Osteoblast (primary cell): ENCODE data around the gene UST. TPM values are rescaled to one million over a fixed set of nuclear protein-coding genes. Genes with fewer than 3 reads are reported as not detected.

Source experiments
- DNase-seq: peaks from one replicate; pipeline ENCODE4 v3.0.0; 2011; ENCODE audit warnings: low spot score, mixed read lengths; ENCODE audit not compliant: insufficient read length; ENCODE audit errors: missing footprints
- H2AFZ ChIP-seq: 2 replicates; pipeline ENCODE4 v1.6.0; 2011; ENCODE audit warnings: mild to moderate bottlenecking, low read length
- H3K27ac ChIP-seq: 2 replicates; pipeline ENCODE4 v1.5.1; 2011; ENCODE audit warnings: mild to moderate bottlenecking, low read depth, low read length, moderate library complexity
- H3K27me3 ChIP-seq: 2 replicates; pipeline ENCODE4 v1.6.0; 2012; ENCODE audit warnings: mild to moderate bottlenecking, control low read depth, inconsistent platforms, low read length, moderate library complexity; ENCODE audit not compliant: insufficient read depth
- H3K36me3 ChIP-seq: 2 replicates; pipeline ENCODE4 v1.5.1; 2011; ENCODE audit warnings: mild to moderate bottlenecking, low read length, control low read depth, moderate library complexity; ENCODE audit not compliant: insufficient read depth
- H3K4me1 ChIP-seq: 2 replicates; pipeline ENCODE4 v1.5.1; 2011; ENCODE audit warnings: mild to moderate bottlenecking, low read length, control low read depth, moderate library complexity; ENCODE audit not compliant: insufficient read depth
- H3K4me2 ChIP-seq: 2 replicates; pipeline ENCODE4 v1.6.0; 2011; ENCODE audit warnings: mild to moderate bottlenecking, low read length; ENCODE audit not compliant: insufficient read depth
- H3K4me3 ChIP-seq: fragments of 200-600 bp; sonication (generic); 3 replicates; pipeline ENCODE4 v1.5.1; 2012; ENCODE audit warnings: mild to moderate bottlenecking, low read length, inconsistent platforms; ENCODE audit not compliant: insufficient read depth
- H3K79me2 ChIP-seq: 2 replicates; pipeline ENCODE4 v1.6.0; 2012; ENCODE audit warnings: mild to moderate bottlenecking, low read length, control low read depth, inconsistent platforms; ENCODE audit not compliant: insufficient read depth
- H3K9me3 ChIP-seq: 2 replicates; pipeline ENCODE4 v1.5.1; 2011; ENCODE audit warnings: low read depth, low read length, control low read depth
- H4K20me1 ChIP-seq: 2 replicates; pipeline ENCODE4 v1.6.0; 2012; ENCODE audit warnings: mild to moderate bottlenecking, low read length, control low read depth; ENCODE audit not compliant: insufficient read depth
- total RNA-seq: library from RNA; depleted of rRNA; stranded (reverse); fragments of >200 nt; gene quantifications from 2 replicates; pipeline ENCODE4 v1.2.3, GENCODE V29; 2012
- TF ChIP-seq, protein P1 (sequence below): IDR thresholded peaks from 2 replicates; pipeline ENCODE4 v1.5.1; 2011; ENCODE audit warnings: mild to moderate bottlenecking, low read depth, low read length, moderate library complexity; ENCODE audit errors: extremely low read depth

The UST gene
- total RNA-seq, 1 donor, result 18.1 TPM

DNA sequence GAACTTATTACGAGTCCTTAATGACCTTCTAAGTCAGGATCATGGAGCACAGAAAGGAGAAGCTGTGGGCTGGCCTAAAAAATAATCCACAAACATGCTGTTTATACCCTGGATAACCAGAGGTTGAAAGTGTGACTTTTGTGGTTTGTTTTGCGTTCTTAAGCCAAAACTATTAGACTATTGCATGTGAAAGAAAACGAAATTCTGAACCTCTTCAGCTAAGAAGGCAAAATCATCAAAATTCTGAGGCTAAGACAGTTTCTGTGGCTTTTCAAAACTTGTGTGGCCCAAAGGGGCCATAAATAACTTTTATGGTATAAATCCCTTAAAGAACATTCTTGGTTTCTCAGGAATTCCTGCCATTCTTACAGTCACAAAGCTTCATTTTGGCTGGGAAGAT is 251.0 kb downstream of the UST start:
- DNase-seq, result no peak
- no peaks in the 10 kb centered on the region for H3K79me2 ChIP-seq
- H3K4me2 ChIP-seq, result peak overlapping the region; percentile 39
- no peak overlapping the region for H3K4me3 ChIP-seq
- TF ChIP-seq, protein P1, sequence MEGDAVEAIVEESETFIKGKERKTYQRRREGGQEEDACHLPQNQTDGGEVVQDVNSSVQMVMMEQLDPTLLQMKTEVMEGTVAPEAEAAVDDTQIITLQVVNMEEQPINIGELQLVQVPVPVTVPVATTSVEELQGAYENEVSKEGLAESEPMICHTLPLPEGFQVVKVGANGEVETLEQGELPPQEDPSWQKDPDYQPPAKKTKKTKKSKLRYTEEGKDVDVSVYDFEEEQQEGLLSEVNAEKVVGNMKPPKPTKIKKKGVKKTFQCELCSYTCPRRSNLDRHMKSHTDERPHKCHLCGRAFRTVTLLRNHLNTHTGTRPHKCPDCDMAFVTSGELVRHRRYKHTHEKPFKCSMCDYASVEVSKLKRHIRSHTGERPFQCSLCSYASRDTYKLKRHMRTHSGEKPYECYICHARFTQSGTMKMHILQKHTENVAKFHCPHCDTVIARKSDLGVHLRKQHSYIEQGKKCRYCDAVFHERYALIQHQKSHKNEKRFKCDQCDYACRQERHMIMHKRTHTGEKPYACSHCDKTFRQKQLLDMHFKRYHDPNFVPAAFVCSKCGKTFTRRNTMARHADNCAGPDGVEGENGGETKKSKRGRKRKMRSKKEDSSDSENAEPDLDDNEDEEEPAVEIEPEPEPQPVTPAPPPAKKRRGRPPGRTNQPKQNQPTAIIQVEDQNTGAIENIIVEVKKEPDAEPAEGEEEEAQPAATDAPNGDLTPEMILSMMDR, result no peak
- H4K20me1 ChIP-seq, result no peaks in the 10 kb centered on the region
- peaks cover 44% of the 10 kb centered on the region for H3K4me1 ChIP-seq
- H3K9me3 ChIP-seq, result no peaks in the 10 kb centered on the region
- H3K27ac ChIP-seq, result peak overlapping the region; percentile 49
- H2AFZ ChIP-seq, result no peak overlapping the region
- no peaks in the 10 kb centered on the region for H3K36me3 ChIP-seq
- no peaks in the 10 kb centered on the region for H3K27me3 ChIP-seq

DNA sequence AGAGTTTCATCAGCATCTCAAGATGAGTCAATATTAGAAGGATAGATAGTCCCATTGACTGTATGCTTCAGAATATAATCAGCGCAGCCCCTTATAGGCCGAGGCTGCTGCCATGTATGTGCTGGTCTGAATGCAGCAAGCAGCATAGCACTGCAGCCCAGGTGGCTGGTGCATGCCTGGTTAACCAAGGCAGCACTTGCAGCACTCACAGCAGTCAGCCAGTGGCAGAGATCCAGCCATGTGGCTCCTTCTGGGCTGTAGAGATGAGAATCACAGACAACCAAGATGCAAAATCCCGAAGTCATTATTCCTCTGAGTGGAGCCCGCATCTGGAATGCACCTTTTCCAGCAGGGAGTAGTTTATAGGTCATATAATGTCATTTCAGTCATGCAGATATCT is 251.9 kb downstream of the UST start:
- Histone ChIP-seq H3K9me3 (no peaks in the 10 kb centered on the region), H2AFZ (no peak overlapping the region), H3K27me3 (no peaks in the 10 kb centered on the region), H3K4me1 (peaks cover 44% of the 10 kb centered on the region), H3K79me2 (no peaks in the 10 kb centered on the region), H4K20me1 (no peaks in the 10 kb centered on the region), H3K4me3 (no peak overlapping the region), H3K36me3 (no peaks in the 10 kb centered on the region), H3K4me2 (no peak overlapping the region), H3K27ac (peak overlapping the region; percentile 61)
- TF ChIP-seq, protein P1, result no peak
- no peak for DNase-seq

DNA sequence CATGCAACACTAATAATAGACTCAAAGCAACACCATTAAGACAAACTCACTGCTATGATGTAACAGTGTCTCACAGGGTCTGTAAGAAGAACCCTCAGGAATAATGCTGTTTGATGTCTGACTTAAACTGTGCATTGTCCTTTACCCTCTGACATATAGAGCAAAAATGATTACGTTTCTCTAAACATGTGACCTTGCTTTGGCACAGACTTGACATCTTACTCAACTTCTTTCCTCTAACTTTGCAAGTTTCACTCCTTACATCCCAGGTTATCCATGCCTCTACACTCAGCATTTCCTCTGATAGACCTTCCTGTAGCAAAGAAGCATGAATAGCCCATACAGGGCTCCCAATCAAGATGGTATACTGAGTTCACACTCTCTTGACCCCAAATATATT is 252.7 kb downstream of the UST start:
- Histone ChIP-seq H3K27me3 (no peaks in the 10 kb centered on the region), H2AFZ (no peak overlapping the region), H3K4me3 (peak overlapping the region; percentile 10), H3K4me1 (peaks cover 44% of the 10 kb centered on the region), H3K36me3 (no peaks in the 10 kb centered on the region), H4K20me1 (no peaks in the 10 kb centered on the region), H3K27ac (peak overlapping the region; percentile 61), H3K9me3 (no peaks in the 10 kb centered on the region), H3K4me2 (peak overlapping the region; percentile 68), H3K79me2 (no peaks in the 10 kb centered on the region)
- DNase-seq, result no peak
- TF ChIP-seq, protein P1, result no peak

DNA sequence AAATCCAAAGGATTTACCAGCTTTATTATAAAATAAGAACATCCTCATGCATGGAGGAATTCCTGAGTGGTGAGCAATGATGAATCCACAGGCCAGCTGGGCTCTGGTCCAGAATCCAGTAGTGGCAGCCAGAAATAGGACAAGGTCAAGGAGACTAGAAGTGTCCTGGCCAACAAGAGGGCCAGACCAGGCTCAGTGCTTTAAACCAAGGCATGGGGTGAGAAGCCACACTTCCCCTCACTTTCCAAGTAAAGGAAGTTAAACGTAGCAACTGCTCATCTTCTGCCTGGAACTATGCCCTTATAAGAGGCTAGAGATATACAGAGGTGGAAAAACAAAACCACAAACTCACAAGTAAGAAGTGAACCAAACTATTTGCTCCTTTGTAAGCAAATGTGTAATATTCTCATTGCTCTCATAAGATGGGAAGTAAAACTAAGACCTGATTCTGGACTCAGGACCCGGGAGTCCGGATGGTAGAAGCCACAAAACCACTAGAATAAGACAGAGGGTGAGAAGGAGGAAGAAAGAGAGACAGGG is 253.2 kb downstream of the UST start:
- TF ChIP-seq, protein P1, result no peak
- H3K27ac ChIP-seq, result peak overlapping the region; percentile 61

More for the DNA sequence above, 253.2 kb downstream of the UST start:
- Histone ChIP-seq H3K36me3 (no peaks in the 10 kb centered on the region), H4K20me1 (no peaks in the 10 kb centered on the region), H3K4me1 (peaks cover 44% of the 10 kb centered on the region), H3K27me3 (no peaks in the 10 kb centered on the region), H3K79me2 (no peaks in the 10 kb centered on the region), H3K4me2 (peak overlapping the region; percentile 68), H2AFZ (no peak overlapping the region), H3K9me3 (no peaks in the 10 kb centered on the region), H3K4me3 (no peak overlapping the region)
- DNase-seq, result no peak
